Retinal pigment epithelial cell (primary cell): Measurements from ENCODE around the gene TUFT1.

Source experiments
- DNase-seq: peaks from one replicate; pipeline ENCODE4 v3.0.0-alpha.2; 2010; ENCODE audit warnings: low read depth
- H3K4me3 ChIP-seq: 2 replicates; pipeline ENCODE4 v1.5.1; 2011; ENCODE audit warnings: mild to moderate bottlenecking, low read length, control low read depth, moderate library complexity
- CTCF ChIP-seq: conservative IDR thresholded peaks from 2 replicates; pipeline ENCODE4 v1.5.1; 2011; ENCODE audit warnings: low read depth, low read length, control low read depth, inconsistent platforms

The TUFT1 gene

DNA sequence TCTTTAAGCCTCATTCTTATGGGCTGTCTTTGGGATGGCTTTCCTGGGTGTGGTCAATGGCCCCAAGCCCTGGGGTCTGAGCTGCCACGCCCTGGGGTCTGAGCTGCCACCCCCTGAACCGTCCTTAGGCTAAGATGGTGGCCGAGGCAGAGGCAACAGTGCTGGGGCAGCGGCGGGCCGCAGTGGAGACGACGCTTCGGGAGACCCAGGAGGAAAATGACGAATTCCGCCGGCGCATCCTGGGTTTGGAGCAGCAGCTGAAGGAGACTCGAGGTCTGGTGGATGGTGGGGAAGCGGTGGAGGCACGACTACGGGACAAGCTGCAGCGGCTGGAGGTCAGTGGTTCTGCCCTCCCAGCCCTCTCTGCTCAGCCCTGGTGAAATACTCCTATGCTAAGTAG is 10.3 kb upstream of the TUFT1 start:
- no peak for TF ChIP-seq CTCF
- no peak overlapping the region for H3K4me3 ChIP-seq
- no peak for DNase-seq

DNA sequence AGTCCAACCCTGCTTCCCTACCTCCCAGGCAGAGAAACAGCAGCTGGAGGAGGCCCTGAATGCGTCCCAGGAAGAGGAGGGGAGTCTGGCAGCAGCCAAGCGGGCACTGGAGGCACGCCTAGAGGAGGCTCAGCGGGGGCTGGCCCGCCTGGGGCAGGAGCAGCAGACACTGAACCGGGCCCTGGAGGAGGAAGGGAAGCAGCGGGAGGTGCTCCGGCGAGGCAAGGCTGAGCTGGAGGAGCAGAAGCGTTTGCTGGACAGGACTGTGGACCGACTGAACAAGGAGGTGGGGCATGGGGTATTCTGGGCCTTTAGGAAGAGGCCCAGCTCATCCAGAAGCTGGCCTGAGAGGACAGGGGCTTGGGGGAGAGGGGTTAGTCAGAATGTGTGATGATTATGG is 9.6 kb upstream of the TUFT1 start:
- H3K4me3 ChIP-seq: no peak overlapping the region
- TF ChIP-seq CTCF: no peak
- DNase-seq: no peak

DNA sequence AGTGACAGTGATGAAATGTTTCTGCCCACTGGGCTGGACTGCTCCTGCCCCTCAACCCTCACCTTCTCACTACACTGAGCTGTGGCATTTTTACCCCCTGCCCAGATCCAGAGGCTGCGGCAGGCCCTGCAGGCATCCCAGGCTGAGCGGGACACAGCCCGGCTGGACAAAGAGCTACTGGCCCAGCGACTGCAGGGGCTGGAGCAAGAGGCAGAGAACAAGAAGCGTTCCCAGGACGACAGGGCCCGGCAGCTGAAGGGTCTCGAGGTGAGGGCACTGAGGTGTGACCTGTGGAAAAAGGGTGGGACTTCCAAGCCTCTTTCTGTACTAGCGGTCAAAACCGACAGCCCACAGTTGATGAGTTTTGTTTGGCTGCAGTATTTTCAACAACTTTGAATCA is 6.2 kb upstream of the TUFT1 start:
- no peak for DNase-seq
- no peak for TF ChIP-seq CTCF
- H3K4me3 ChIP-seq: no peak overlapping the region

GRCh38 chr1:151534662-151535278 is 5.3 kb upstream of the TUFT1 start:
- no peak overlapping the region for H3K4me3 ChIP-seq
- no peak for DNase-seq
- peak; percentile 99 for TF ChIP-seq CTCF

DNA sequence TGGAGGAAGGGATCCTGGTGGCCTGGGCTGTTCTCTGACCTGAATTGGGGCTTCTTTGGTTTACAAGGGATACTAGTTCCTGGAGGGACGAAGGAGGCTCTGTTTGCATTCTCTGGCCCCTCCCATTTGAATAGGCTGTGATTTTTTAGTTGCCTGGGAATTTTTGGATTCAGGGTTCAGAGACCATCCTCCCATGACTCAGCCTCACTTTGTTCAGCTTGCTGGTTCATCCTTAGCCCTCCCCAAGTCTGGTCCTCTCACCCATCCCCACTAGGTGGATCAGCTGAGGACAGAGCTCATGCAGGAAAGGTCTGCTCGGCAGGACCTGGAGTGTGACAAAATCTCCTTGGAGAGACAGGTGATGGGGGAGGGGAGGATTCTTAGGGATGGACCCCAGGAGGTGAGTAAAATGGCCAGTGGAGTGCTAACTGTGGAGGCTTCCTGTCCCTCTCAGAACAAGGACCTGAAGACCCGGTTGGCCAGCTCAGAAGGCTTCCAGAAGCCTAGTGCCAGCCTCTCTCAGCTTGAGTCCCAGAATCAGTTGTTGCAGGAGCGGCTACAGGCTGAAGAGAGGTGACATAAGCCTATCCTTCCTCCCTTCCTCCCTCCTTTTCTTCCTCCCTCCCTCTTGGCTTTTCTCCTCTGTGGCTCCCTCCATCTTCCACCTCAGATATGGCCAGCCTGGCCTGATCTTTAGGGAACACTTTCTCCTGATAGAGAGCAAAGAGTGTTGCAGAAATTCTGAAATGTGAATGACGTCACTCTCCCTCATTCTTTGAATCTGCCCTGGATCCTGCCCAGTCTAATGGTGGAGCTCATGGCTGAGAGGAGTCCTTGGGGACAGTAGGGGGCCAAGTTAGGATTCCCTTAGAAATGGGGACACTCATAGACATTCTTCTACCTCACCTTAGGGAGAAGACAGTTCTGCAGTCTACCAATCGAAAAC is 4.5 kb upstream of the TUFT1 start:
- DNase-seq: no peak
- no peak for TF ChIP-seq CTCF
- H3K4me3 ChIP-seq: no peak overlapping the region

- no peak for TF ChIP-seq CTCF
- no peak overlapping the region for H3K4me3 ChIP-seq
Measured at GRCh38 chr1:151536499-151536898, 3.6 kb upstream of the TUFT1 start.

DNA sequence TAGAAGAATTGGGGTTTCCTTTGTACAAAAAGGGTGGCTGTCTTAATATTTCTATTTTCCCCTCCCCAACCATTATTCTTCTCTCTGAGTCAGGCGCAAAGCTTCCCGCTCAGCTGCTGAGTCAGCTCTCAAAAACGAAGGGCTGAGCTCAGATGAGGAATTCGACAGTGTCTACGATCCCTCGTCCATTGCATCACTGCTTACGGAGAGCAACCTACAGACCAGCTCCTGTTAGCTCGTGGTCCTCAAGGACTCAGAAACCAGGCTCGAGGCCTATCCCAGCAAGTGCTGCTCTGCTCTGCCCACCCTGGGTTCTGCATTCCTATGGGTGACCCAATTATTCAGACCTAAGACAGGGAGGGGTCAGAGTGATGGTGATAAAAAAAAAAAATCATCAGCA is 3.0 kb upstream of the TUFT1 start:
- TF ChIP-seq CTCF: no peak
- no peak overlapping the region for H3K4me3 ChIP-seq
- DNase-seq: peak; percentile 95

More at GRCh38 chr1:151536499-151536898, 3.6 kb upstream of the TUFT1 start:
- no peak for DNase-seq
